HepG2 (cell line): ENCODE data around the gene INTS6. TPM values are rescaled to one million over a fixed set of nuclear protein-coding genes. Genes with fewer than 3 reads are reported as not detected.

ENCODE experiments used
- ATAC-seq: fragments of 200-7000 bp; cut with Tn5 transposase; 3 replicates; pipeline ENCODE4 v1.9.1; 2020; ENCODE audit warnings: mild to moderate bottlenecking, moderate library complexity
- BruUV-seq: library from RNA; stranded (reverse); fragments of 400-500 nt; replicated peaks from 2 replicates; lab custom pipeline; 2021; lab: Mats Ljungman, UMichigan
- CTCF ChIA-PET: fragments of 300-600 bp; formaldehyde crosslinking; extraction: SDS; loops from one replicate; lab custom pipeline; 2021; ENCODE audit warnings: low total read pairs, inconsistent platforms, low intra/inter-chr PET ratio; lab: Yijun Ruan, JAX
- POLR2A ChIA-PET: fragments of 350-600 bp; sonication (Branson Sonifier 250); formaldehyde crosslinking; loops from one replicate; lab custom pipeline; 2020; ENCODE audit warnings: antibody characterized with exemption, inconsistent platforms; lab: Yijun Ruan, JAX
- DNase-seq: peaks from one replicate; pipeline ENCODE4 v3.0.0-alpha.2; 2015; ENCODE audit warnings: low spot score
- FAIRE-seq: peaks from 3 replicates; lab custom pipeline; 2011; peaks lifted over from hg19 to GRCh38; lab: Jason Lieb, UNC
- H2AFZ ChIP-seq: one replicate; pipeline ENCODE4 v1.6.1; 2011; ENCODE audit warnings: low read length, inconsistent platforms
- H3K27ac ChIP-seq: fragments of 300-600 bp; 3 replicates; pipeline ENCODE4 v1.8.0; 2011; ENCODE audit warnings: mixed run types, mild to moderate bottlenecking, mixed read lengths, low read length, inconsistent platforms; ENCODE audit not compliant: insufficient read depth; ENCODE audit errors: extremely low read length
- H3K27me3 ChIP-seq, 2 experiments: fragments of 200-600 bp in 1 of 2; 2 replicates in 1 of 2; 3 replicates in 1 of 2; pipeline versions ENCODE4 v1.6.0 to v1.8.0; 2011; ENCODE audit warnings: low read length in 2 of 2, mild to moderate bottlenecking in 2 of 2, moderate library complexity in 2 of 2, inconsistent platforms in 1 of 2; ENCODE audit not compliant: insufficient read depth in 2 of 2, control insufficient read depth in 1 of 2
- H3K36me3 ChIP-seq, 2 experiments: fragments of 200-600 bp in 1 of 2; replicated peaks in 1 of 2; 2 replicates in 1 of 2; 3 replicates in 1 of 2; pipeline versions ENCODE4 v1.5.1 to v1.8.0; 2011; ENCODE audit warnings: low read length in 2 of 2, inconsistent platforms in 1 of 2; ENCODE audit not compliant: insufficient read depth in 2 of 2, control insufficient read depth in 1 of 2
- H3K4me1 ChIP-seq: 2 replicates; pipeline ENCODE4 v1.5.1; 2012; ENCODE audit warnings: low read length, inconsistent platforms; ENCODE audit not compliant: insufficient read depth
- H3K4me2 ChIP-seq: 2 replicates; pipeline ENCODE4 v1.6.0; 2011; ENCODE audit warnings: low read depth, low read length, inconsistent platforms
- H3K4me3 ChIP-seq, 3 experiments: fragments of 200-600 bp in 1 of 3; sonication (generic), shearing (Covaris generic) in 1 of 3; replicated peaks in 1 of 3; 2 replicates each; pipeline ENCODE4 v1.5.1; 2011 to 2016; ENCODE audit warnings: low read length in 3 of 3, inconsistent platforms in 2 of 3, low read depth in 2 of 3, mild to moderate bottlenecking in 2 of 3, control low read depth in 1 of 3, mixed read lengths in 1 of 3; ENCODE audit not compliant: insufficient read depth in 1 of 3
- H3K79me2 ChIP-seq: one replicate; pipeline ENCODE4 v1.6.1; 2011; ENCODE audit warnings: low read length, inconsistent platforms; ENCODE audit not compliant: insufficient read depth
- H3K9ac ChIP-seq: 2 replicates; pipeline ENCODE4 v1.6.0; 2011; ENCODE audit warnings: mild to moderate bottlenecking, low read depth, low read length, inconsistent platforms; ENCODE audit not compliant: insufficient read depth
- H3K9me3 ChIP-seq: 2 replicates; pipeline ENCODE4 v1.5.1; 2012; ENCODE audit warnings: mild to moderate bottlenecking, low read length
- H4K20me1 ChIP-seq: 2 replicates; pipeline ENCODE4 v1.6.0; 2011; ENCODE audit warnings: inconsistent platforms, mild to moderate bottlenecking, low read length, moderate library complexity; ENCODE audit not compliant: insufficient read depth
- GABPA ChIP-seq, 2 experiments: IDR thresholded peaks; 2 replicates each; pipeline ENCODE4 v1.6.1; 2011 to 2016; ENCODE audit warnings: low read depth in 2 of 2, low read length in 1 of 2, missing biosample characterization in 1 of 2, missing genetic modification characterization in 1 of 2
- KAT8 ChIP-seq: IDR thresholded peaks from 2 replicates; pipeline ENCODE4 v1.6.1; 2016; ENCODE audit warnings: missing genetic modification reagents, missing compliant biosample characterization
- ZFP37 ChIP-seq: sonication (generic); formaldehyde crosslinking; IDR thresholded peaks from 2 replicates; pipeline ENCODE4 v1.4.0; 2020; ENCODE audit warnings: missing genetic modification reagents, borderline replicate concordance
- ZNF780A ChIP-seq: sonication (generic); formaldehyde crosslinking; IDR thresholded peaks from 2 replicates; pipeline ENCODE4 v1.8.0; 2022; ENCODE audit warnings: mild to moderate bottlenecking, missing genetic modification reagents, moderate library complexity
- in situ Hi-C: cut with HindIII; loops from 2 replicates; pipeline ENCODE4 v1.10.0; 2017; ENCODE audit warnings: low pct_unique_long_range_greater_than_20kb; ENCODE audit not compliant: extremely low pct_ligation_motif_present
- intact Hi-C: fragments of 100-400 bp; cut with micrococcal nuclease; formaldehyde crosslinking; loops from one replicate; pipeline ENCODE4 v1.10.0; 2022; ENCODE audit not compliant: unreplicated experiment
- polyA plus RNA-seq, 8 experiments: library from polyadenylated mRNA; depleted of rRNA in 3 of 8; stranded (reverse) in 7 of 8; unstranded in 1 of 8; fragments of >200 nt; fragmentation: Illumina TruSeq in 4 of 8; extraction: Trizol in 4 of 8; gene quantifications; 2 replicates each; pipeline versions ENCODE4 v1.2.1 to v1.2.3, GENCODE V29; 2011 to 2016; ENCODE audit warnings: low read depth in 4 of 8, missing spikeins in 1 of 8, mixed read lengths in 1 of 8; ENCODE audit not compliant: insufficient read depth in 1 of 8
- total RNA-seq, 5 experiments: library from RNA; depleted of rRNA; stranded (reverse); fragments of >200 nt; fragmentation: Illumina TruSeq; extraction: Trizol; gene quantifications; 2 replicates each; pipeline ENCODE4 v1.2.3, GENCODE V29; 2016; ENCODE audit warnings: low read depth in 1 of 5
- TF ChIP-seq, protein P1 (sequence below): sonication (generic); formaldehyde crosslinking; IDR thresholded peaks from 2 replicates; pipeline ENCODE4 v1.4.0; 2020; ENCODE audit warnings: missing genetic modification reagents

Gene INTS6
- total and polyA plus RNA-seq, 2 of the 13 experiments (the other 11 are each of a cell fraction or from before 2014, with no cell fraction given), result 27.9 to 38.4 TPM

DNA sequence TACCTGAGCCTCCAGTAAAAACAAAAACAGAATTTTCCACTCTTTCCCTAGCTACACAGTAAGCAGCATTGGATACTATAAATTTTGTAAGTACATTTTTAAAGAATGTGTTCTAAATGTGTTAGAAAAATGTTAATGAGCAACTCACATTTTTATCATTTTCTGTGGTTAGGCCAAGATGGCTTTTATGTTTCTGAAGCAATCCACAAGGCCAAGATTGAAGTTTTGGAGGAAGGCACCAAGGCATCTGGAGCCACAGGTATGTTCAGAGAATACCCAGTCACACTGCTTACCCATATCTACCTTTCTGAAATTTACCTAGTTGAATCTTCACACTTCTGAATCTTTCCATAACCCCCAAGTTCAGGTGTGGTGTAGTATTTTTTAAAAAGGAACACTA lies 91.7 kb downstream of the INTS6 start:
- TF ChIP-seq ZFP37 (no peak), ZNF780A (CRISPR knock-in tag) (no peak), KAT8 (CRISPR knock-in tag) (no peak), GABPA (IDR thresholded peaks at IDR 0.05; ENCODE audit: low read depth, low read length) (no peak), GABPA (CRISPR knock-in tag; IDR thresholded peaks at IDR 0.05; ENCODE audit: low read depth) (no peak)
- TF ChIP-seq, protein P1, sequence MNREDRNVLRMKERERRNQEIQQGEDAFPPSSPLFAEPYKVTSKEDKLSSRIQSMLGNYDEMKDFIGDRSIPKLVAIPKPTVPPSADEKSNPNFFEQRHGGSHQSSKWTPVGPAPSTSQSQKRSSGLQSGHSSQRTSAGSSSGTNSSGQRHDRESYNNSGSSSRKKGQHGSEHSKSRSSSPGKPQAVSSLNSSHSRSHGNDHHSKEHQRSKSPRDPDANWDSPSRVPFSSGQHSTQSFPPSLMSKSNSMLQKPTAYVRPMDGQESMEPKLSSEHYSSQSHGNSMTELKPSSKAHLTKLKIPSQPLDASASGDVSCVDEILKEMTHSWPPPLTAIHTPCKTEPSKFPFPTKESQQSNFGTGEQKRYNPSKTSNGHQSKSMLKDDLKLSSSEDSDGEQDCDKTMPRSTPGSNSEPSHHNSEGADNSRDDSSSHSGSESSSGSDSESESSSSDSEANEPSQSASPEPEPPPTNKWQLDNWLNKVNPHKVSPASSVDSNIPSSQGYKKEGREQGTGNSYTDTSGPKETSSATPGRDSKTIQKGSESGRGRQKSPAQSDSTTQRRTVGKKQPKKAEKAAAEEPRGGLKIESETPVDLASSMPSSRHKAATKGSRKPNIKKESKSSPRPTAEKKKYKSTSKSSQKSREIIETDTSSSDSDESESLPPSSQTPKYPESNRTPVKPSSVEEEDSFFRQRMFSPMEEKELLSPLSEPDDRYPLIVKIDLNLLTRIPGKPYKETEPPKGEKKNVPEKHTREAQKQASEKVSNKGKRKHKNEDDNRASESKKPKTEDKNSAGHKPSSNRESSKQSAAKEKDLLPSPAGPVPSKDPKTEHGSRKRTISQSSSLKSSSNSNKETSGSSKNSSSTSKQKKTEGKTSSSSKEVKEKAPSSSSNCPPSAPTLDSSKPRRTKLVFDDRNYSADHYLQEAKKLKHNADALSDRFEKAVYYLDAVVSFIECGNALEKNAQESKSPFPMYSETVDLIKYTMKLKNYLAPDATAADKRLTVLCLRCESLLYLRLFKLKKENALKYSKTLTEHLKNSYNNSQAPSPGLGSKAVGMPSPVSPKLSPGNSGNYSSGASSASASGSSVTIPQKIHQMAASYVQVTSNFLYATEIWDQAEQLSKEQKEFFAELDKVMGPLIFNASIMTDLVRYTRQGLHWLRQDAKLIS (CRISPR knock-in tag), result no peak
- Histone ChIP-seq H3K4me3 (no peak overlapping the region), H4K20me1 (no peaks in the 10 kb centered on the region), H3K27me3 (no peaks in the 10 kb centered on the region), H3K79me2 (no peaks in the 10 kb centered on the region), H3K9me3 (no peaks in the 10 kb centered on the region), H3K4me2 (no peak overlapping the region), H3K27ac (no peak overlapping the region), H3K4me1 (peaks cover 13% of the 10 kb centered on the region), H2AFZ (no peak overlapping the region), H3K36me3 (peaks cover 3 to 8% of the 10 kb centered on the region in 2 experiments; a peak in 4 of 5 replicates), H3K9ac (no peak overlapping the region)
- no peak for FAIRE-seq
- BruUV-seq, result no TSS peak
- no peak for ATAC-seq
- ChIA-PET CTCF (no interaction called here), POLR2A (no interaction called here)
- in situ Hi-C loops, result no loop called here
- intact Hi-C loops, result no loop called here
- no peak for DNase-seq
